OCI-LY1 (cell line): ENCODE results near the gene DOCK1.

Experiments
- CTCF ChIP-seq: fragments of 200-600 bp; sonication (generic), shearing (Covaris generic); IDR thresholded peaks from 2 replicates; pipeline ENCODE4 v1.5.1; 2017; ENCODE audit warnings: mild to moderate bottlenecking, antibody characterized with exemption, low read length, moderate library complexity, mixed read lengths
- EZH2 ChIP-seq: fragments of 200-600 bp; sonication (generic), shearing (Covaris generic); IDR thresholded peaks from 2 replicates; pipeline ENCODE4 v1.8.0; 2017; ENCODE audit warnings: borderline replicate concordance, mixed run types, mild to moderate bottlenecking, antibody characterized with exemption, low read length, moderate library complexity, mixed read lengths

GRCh38 chr10:127375461-127375860, 470.2 kb downstream of the DOCK1 start:
- no peak for TF ChIP-seq EZH2
- TF ChIP-seq CTCF, result no peak
